GM21619 (cell line): ENCODE data around the gene PTGES.

Source experiments
- ATAC-seq: cut with Tn5 transposase; IDR thresholded peaks from one replicate; pipeline ENCODE4 v1.9.1; 2021; ENCODE audit not compliant: unreplicated experiment

The PTGES gene

GRCh38 chr9:129720181-129720864, 32.5 kb downstream of the PTGES start:
- ATAC-seq: no peak

GRCh38 chr9:129719135-129719534, 33.7 kb downstream of the PTGES start:
- no peak for ATAC-seq

- no peak for ATAC-seq
Measured at GRCh38 chr9:129718647-129719046, 34.2 kb downstream of the PTGES start.

GRCh38 chr9:129717991-129718390, 34.9 kb downstream of the PTGES start:
- no peak for ATAC-seq

- no peak for ATAC-seq
Measured at GRCh38 chr9:129716091-129716490, 36.8 kb downstream of the PTGES start.

- no peak for ATAC-seq
Measured at GRCh38 chr9:129714511-129715061, 38.3 kb downstream of the PTGES start.

- ATAC-seq: no peak
Measured at GRCh38 chr9:129713402-129713679, 39.5 kb downstream of the PTGES start.

GRCh38 chr9:129712634-129713401, 40.0 kb downstream of the PTGES start:
- ATAC-seq: no peak

GRCh38 chr9:129710169-129710453, 42.7 kb downstream of the PTGES start:
- ATAC-seq: no peak

- ATAC-seq: no peak
Measured at GRCh38 chr9:129709438-129710168, 43.2 kb downstream of the PTGES start.

- no peak for ATAC-seq
Measured at GRCh38 chr9:129708793-129709192, 44.0 kb downstream of the PTGES start.

- ATAC-seq: no peak
Measured at GRCh38 chr9:129704807-129705206, 48.0 kb downstream of the PTGES start.

GRCh38 chr9:129703667-129704355, 49.0 kb downstream of the PTGES start:
- ATAC-seq: no peak

- no peak for ATAC-seq
Measured at GRCh38 chr9:129702589-129703520, 50.0 kb downstream of the PTGES start.

GRCh38 chr9:129701549-129701948, 51.3 kb downstream of the PTGES start:
- no peak for ATAC-seq

- ATAC-seq: no peak
Measured at GRCh38 chr9:129701054-129701453, 51.8 kb downstream of the PTGES start.

- ATAC-seq: no peak
Measured at GRCh38 chr9:129698254-129698757, 54.5 kb downstream of the PTGES start.

GRCh38 chr9:129697656-129698253, 55.1 kb downstream of the PTGES start:
- ATAC-seq: no peak

- ATAC-seq: no peak
Measured at GRCh38 chr9:129696944-129697655, 55.7 kb downstream of the PTGES start.
